ENCODE data around the gene CD44.

DNA sequence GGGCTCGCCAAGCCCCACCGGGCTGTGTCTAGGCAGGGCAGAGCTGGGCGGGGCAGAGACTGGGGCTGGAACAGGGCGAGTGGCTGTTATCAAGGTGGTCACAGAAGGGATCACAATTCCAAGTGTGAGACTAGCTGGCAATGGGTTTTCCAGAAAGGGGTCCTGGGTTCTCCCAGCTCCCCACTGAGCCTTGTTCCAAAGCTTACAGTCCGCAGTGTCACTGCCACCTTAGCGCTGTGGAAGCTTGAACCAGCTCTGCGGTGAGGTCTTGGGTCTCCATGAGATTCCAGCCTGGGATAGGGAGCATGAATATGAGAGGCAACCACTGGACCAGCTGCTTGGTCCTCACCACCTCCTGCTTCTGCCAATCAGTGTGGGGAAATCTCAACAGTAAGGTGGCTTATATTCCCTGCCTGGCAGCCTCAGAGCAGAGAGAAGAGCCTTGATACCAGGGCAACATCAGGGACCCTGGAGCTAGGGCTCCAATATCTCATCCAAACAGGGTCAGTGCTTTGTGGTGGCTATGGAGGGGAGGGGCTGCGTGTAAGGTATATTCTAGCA is 831 bp downstream of the CD44 start:
- TF ChIP-seq POLR2A (IDR thresholded peaks at IDR 0.05): peak; percentile 20
- no peak for TF ChIP-seq CTCF (IDR thresholded peaks at IDR 0.05)
- no peak for TF ChIP-seq POLR2AphosphoS5 (IDR thresholded peaks at IDR 0.05)
